Measurements from ENCODE around the gene PSMC5. TPM values are rescaled to one million over a fixed set of nuclear protein-coding genes. Genes with fewer than 3 reads are reported as not detected.

PSMC5 gene
- total and polyA plus RNA-seq, 2 experiments from 2014 or later: 93.1 to 199 TPM

GRCh38 chr17:63785556-63785955, 41.7 kb upstream of the PSMC5 start (continued):
- TF ChIP-seq CTCF (conservative IDR thresholded peaks at IDR 0.05; ENCODE audit: low read depth in 2 of 2): no peak
- TF ChIP-seq EZH2phosphoT487 (IDR thresholded peaks at IDR 0.05; ENCODE audit: unreplicated experiment): no peak

GRCh38 chr17:63786117-63786516, 41.1 kb upstream of the PSMC5 start:
- no peaks in the 10 kb centered on the region; the same call in 2 of the 3 replicates for H3K9me3 Mint-ChIP-seq
- no peaks in the 10 kb centered on the region for H3K4me1 Mint-ChIP-seq
- ATAC-seq (no peak), DNase-seq (ENCODE audit: low spot score) (no peak)
- H3F3A ChIP-seq (replicated peaks; ENCODE audit: low read depth): 0 out of 2 replicates have a peak, but pooled peaks cover 6% of the 10 kb centered on the region
- no peak overlapping the region for H3K4me3 Mint-ChIP-seq
- no peaks in the 10 kb centered on the region for H3K4me1 ChIP-seq (ENCODE audit: insufficient read depth)
- no peak overlapping the region for H3K4me3 ChIP-seq
- H3K79me2 ChIP-seq (replicated peaks; ENCODE audit: insufficient read depth): peaks cover 99% of the 10 kb centered on the region
- no peak overlapping the region for H3K4me2 ChIP-seq
- peaks cover 37% of the 10 kb centered on the region for H3K36me3 ChIP-seq (ENCODE audit: insufficient read depth)
- peaks cover 48% of the 10 kb centered on the region for H3K36me3 Mint-ChIP-seq (ENCODE audit: low read depth)
- no peak overlapping the region for H2AFZ ChIP-seq
- no peaks in the 10 kb centered on the region for H3K27me3 ChIP-seq (ENCODE audit: insufficient read depth)
- no peak overlapping the region for H3K27ac Mint-ChIP-seq
- H3K27ac ChIP-seq (ENCODE audit: low read depth): no peak overlapping the region
- H4K20me1 ChIP-seq (replicated peaks; ENCODE audit: insufficient read depth): peaks cover 63% of the 10 kb centered on the region
- no peaks in the 10 kb centered on the region for H3K27me3 Mint-ChIP-seq (ENCODE audit: insufficient read depth, low read depth, poor library complexity)
- no peaks in the 10 kb centered on the region for H3K9me2 ChIP-seq (ENCODE audit: insufficient read depth)
- TF ChIP-seq STAT1 (IDR thresholded peaks at IDR 0.05; ENCODE audit: unreplicated experiment): no peak
- no peak for TF ChIP-seq REST (IDR thresholded peaks at IDR 0.05; ENCODE audit: unreplicated experiment)
- no peak for TF ChIP-seq EZH2 (IDR thresholded peaks at IDR 0.05; ENCODE audit: low read depth, unreplicated experiment)
- no peak for TF ChIP-seq NANOG (IDR thresholded peaks at IDR 0.05; ENCODE audit: borderline replicate concordance)
- TF ChIP-seq CREB1 (CRISPR knock-in tag; IDR thresholded peaks at IDR 0.05; ENCODE audit: low read depth): no peak
- TF ChIP-seq ZNF331 (CRISPR knock-in tag; IDR thresholded peaks at IDR 0.05; ENCODE audit: low read depth): no peak
- no peak for TF ChIP-seq ZNF462 (CRISPR knock-in tag; IDR thresholded peaks at IDR 0.05)
- TF ChIP-seq JUNB (IDR thresholded peaks at IDR 0.05; ENCODE audit: unreplicated experiment): no peak
- no peak for TF ChIP-seq ZNF114 (CRISPR knock-in tag; IDR thresholded peaks at IDR 0.05)
- TF ChIP-seq CTCF (conservative IDR thresholded peaks at IDR 0.05; ENCODE audit: low read depth in 2 of 2): no peak
- TF ChIP-seq POLR2AphosphoS5 (IDR thresholded peaks at IDR 0.05; ENCODE audit: low read depth): no peak
- TF ChIP-seq EZH2phosphoT487 (IDR thresholded peaks at IDR 0.05; ENCODE audit: unreplicated experiment): no peak
